Stimulated activated CD8-positive, alpha-beta memory T cell treated with anti-CD3 and anti-CD28 coated beads, Interleukin-4, amount 100 ng/mL, for 1 hour (primary cell): Measurements from ENCODE around the gene RNF121.

Experiments
- DNase-seq, 2 donors: peaks; one replicate each; pipeline ENCODE4 v3.0.0-alpha.2; 2020; ENCODE audit warnings: low read depth in 2 of 2, low spot score in 1 of 2

RNF121 gene

DNA sequence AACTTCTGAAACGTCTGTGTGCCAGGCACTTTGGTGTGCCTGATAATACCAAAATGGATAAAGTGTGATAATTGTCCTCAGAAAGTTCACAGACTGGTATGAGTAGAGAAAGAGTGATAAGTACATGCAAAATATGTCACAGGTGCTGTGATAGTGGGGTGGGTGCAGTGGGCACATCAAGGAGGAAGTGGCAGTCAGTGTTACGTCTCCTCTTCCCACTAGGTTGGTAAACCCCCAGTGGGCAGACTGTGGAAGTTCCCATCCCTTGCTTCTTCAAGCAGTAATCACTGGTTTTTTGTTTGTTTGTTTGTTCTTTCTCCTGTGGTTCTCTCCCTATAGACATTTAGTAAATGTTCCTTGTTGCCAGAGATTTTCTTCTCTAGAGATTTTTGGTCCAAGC, 5.4 kb downstream of the RNF121 start:
- DNase-seq = no peak

DNA sequence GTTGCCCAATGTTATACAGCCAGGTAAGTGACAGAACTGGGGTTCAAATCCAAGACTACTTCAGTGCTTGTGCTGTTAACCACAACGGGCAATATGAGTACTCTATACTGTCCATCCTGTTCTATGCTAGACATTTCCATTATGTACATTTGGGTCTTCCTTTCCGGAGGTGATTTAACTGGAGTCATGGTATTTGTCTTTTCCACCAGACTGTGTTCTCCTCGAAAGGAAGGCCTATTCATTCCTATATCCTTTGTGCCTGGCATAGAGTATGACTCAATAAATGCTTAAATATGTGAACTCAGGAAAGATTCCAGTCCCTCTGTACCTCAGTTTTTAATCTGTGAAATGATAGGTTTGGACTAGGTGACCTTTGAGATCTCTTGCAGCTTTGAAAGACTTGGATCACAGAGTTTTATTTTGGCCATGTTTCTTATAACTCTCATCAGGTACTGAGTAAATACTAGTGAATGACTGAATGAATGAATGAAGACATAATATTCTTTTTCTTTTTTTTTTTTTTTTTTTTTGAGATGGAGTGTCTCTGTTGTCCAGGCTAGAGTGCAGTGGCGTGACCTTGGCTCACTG, 6.6 kb downstream of the RNF121 start:
- no peak for DNase-seq

DNA sequence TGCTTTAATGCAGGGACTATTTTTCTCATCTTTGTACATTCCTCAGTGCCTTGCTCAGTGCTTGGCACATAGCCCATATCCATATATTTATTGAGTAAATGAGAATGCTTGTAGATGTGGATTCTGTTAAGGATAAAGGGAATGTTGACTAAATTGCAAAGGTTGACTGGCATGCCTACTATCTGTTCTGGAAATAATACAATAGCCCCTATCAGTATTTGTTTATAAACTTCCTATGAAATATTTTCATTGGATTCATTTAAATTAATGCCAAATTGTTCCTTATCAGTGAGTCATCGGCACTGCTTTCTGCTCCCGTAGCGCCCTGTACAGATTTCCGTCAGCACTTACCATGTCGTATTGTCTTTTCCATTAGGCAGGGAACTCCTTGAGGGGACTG, 8.0 kb downstream of the RNF121 start:
- DNase-seq = no peak

DNA sequence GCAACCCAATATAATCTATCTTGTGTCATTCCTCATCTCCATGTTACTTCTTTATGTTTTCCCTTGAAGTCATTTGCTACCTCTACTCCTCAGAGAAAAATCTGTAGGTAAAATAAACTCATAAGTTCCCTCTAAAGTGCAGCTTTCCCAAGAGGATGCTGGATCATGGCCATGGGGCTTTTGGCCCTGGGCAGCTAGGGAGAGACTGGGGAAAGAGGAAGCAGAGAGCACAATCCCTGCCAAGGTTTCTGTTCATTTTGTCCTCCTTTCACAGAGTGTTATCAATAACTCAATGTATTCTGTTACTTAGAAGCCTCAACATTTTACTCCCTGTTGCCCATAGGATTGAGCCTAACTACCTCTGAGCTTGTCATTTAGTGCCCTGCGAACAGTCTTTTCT, 9.0 kb downstream of the RNF121 start:
- DNase-seq = no peak

DNA sequence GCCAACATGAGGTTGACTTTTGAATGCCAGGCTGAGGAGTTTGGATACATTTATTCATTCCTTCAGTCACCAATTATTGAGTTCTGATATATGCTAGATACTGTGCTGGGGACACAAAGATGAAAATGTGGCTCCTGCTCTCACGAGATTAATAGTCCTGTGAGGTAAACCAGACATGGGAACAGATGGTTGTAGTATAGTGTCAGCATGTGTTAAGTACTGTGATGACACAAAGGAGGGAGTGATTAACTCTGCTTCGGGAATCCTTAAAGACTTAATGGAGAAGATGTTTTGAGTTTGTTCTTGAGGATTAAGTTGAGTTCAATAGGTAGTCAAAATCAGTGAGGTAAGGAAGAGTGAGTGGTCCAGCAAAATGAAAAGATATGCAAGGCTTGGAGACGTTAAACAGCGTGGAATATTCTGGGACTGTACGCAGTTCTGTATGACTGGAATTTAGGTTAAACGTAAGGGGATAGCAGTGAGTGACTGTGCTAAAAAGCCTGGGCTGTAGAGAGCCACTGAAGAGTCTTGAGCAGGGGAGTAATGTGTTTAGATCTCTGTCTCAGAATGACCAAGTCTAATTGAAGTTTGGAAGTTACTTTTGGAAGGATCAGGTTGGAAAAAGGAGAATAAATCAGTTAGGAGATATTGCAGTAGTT, 11.8 kb downstream of the RNF121 start:
- DNase-seq = no peak

DNA sequence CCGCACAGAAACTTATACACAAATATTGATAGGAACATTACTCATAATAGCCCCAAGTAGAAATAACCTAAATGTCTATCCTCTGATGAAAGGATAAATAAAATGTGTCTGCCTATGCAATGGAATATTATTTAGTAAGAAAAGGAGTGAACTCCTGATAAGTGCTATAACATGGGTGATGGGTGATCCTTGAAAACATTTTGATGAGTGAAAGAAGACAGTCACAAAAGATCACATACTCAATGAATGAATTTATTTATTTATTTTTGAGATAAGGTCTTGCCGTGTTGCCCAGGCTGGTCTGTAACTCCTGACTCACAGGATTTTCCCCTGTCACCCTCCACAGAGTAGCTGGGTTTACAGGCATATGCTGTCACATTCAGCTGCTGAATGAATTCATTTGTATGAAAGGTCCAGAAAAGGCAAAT, 17.3 kb downstream of the RNF121 start:
- no peak for DNase-seq

DNA sequence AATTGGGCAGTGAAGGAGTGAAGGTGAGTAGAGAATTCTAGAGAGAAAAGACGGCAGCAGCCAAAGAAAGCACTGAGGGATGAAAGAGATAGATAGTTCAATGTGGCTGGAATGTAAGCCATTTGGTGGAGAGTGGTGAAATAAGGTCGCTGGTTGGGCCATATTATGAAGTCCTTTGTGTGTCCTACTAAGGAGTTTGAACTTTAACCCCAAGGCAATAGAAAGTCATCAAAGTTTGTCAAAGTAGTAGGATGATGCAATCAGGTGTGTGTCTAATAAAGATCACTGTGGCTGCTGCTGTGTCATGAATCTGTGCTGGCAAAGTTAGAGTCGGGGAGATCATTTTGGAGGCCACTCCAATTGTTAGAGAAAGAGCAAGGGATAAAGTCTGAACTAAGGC, 18.7 kb downstream of the RNF121 start:
- DNase-seq = no peak

DNA sequence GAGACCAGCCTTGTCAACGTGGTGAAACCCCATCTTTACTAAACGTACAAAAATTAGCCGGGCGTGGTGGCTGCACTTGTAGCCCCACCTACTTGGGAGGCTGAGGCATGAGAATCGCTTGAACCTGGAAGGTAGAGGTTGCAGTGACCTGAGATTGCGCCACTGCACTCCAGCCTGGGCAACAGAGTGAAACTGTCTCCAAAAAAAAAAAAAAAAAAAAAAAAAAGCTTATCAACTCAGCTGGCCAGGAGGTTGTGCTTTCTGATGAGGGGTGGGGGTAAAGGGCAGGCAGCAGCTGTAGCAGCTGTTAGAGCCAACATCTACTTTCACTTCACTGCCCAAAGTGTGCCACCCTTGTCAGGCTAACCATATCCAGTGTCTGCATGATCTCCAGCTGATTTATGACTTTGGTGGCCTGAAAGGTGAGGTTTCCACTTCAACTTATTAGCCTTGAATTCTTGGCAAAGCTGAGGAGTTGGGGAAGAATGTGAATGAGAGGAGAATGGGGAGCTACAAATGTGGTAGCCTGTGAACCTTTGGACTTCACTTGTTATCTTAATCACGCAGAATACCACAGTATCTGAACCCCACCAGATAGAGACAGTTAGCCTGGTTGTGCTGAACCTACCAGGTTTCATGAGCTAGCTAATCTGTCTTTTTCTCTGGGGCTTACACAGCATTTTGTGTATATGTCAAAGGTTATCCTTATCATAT, 19.6 kb downstream of the RNF121 start:
- DNase-seq = no peak

DNA sequence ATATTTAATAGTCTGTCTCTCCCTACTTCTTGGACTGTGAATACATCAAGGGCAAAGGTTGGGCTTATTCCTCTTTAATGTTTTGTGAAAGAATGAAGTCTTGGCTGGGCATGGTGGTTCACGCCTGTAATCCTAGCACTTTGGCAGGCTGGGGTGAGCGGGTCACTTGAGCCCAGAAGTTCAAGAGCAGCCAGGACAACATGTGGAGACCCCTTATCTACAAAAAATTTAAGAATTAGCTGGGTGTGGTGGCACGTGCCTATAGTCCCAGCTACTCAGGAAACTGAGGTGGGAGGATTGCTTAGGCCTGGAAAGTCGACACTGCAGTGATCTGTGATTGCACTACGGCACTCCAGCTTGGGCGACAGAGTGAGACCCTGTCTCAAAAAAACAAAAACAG, 20.2 kb downstream of the RNF121 start:
- no peak for DNase-seq

DNA sequence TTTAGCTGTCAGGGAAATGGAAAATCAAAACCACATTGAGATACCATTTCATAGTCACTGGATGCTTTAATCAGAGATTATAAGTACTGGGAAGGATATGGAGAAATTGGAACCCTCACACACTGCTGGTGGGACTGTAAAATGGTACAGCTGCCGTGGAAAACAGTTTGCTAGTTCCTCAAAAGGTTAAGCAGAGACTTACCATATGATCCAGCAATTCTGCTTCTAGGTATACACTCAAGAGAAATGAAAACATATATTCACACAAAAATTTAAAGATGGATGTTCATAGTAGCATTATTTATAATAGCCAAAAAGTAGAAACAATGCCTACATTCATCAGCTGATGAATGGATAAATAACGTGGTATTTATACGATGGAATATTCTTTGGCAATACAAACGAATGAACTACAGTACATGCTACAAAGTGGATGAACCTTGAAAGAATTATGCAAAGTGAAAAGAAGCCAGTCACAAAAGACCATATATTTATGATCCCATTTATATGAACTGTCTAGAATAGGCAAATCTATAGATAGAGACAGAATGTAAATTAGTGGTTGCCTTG, 23.0 kb downstream of the RNF121 start:
- DNase-seq = no peak

DNA sequence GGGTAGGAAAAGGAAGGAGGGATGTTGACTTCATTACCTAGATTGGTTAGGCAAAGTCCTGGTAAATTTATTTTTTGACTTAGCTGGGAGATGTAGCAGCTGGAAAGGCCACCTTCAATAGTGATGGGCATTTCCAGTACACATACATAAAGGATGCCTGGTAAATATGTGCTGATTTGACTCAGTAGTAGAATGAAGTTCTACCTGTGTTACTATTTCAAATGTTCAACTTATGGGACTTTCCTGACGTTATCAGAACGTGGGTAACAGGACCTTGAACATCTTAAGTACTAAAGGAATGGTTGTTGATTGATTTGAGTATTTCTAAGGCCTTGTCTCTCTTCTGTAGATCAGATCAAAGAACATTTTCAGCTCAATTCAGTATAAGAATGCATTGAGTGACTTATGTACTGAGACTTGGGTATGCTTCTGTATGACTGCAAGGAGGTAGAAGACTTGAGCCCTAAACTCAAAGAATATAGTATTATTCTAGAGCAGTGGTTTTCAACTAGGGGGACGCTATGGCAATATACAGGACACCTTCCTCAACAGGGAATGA, 27.1 kb downstream of the RNF121 start:
- no peak for DNase-seq

DNA sequence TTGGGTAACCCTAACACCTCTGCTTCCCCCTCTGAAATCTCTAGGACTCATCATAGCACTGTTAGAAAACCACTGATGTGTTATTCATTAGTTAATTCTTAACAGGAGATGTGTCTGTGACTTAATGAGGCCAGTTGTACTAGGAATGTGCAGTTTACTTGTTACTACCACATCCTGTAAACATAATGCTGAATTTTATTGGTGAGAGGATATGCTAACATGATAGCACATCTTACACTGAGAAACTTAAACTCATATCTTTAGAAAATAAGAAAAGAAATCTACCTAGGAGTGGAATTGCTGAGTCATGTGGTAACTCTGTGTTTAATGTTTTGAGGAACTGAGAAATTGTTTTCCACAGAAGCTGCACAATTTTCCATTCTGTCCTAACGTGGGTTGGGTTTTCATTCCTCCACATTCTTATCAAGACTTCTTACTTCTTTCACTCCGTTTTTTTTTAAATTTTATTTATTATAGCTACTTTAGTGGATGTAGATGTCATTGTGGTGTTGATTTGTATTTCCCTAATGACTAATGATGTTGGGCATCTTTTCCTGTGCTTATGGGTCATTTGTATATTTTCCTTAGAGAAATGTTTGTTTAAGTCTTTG, 33.7 kb downstream of the RNF121 start:
- DNase-seq = no peak

DNA sequence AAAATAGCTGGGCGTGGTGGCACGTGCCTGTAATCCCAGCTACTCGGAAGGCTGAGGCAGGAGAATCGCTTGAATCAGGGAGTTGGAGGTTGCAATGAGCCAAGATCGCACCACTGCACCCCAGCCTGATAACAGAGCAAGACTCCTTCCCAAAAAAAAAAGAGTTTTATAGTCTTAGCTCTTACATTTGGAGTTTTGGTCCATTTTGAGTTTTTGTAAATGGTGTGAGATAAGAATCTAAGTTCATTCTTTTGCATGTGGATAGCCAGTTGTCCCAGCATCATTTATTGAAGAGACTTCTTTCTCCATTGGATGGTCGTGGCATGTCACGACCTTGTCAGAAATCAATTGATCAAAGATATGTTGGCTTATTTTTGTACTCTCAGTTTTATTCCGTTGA, 34.6 kb downstream of the RNF121 start:
- no peak for DNase-seq

DNA sequence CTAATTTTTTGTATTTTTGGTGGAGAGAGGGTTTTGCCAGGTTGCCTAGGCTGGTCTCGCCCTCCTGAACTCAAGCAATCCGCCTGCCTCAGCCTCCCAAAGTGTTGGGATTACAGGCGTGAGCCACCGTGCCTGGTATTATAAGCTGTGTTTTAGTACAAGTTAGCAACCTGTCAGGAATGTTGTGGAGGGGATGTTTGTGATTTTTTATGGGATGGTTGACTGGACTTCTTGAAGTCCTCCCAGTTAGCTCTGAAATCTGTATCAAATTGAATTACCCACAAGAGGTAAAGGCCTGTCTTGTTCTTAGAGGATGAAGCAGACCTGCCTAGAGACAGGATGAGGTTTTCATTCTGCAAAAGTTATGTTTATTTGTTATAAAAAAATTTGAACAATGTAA, 35.8 kb downstream of the RNF121 start:
- DNase-seq = no peak

DNA sequence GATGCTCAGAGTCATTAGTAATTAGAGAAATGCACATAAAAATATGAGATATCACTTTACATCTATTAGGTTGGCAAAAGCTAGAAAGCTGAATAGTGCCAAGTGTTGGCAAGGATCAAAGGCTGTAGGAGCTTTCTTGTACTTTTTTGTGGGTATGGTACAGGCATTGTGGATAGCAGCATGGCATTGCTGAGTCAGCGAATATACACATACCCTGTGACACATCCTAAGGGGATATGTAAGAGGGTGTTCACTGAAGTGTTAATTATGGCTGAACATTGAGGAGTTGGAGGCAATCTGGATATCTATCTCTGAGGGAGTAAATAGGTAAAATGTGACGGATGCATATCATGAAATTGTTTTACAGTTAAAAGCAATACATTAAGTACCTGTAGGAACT, 42.8 kb downstream of the RNF121 start:
- no peak for DNase-seq

DNA sequence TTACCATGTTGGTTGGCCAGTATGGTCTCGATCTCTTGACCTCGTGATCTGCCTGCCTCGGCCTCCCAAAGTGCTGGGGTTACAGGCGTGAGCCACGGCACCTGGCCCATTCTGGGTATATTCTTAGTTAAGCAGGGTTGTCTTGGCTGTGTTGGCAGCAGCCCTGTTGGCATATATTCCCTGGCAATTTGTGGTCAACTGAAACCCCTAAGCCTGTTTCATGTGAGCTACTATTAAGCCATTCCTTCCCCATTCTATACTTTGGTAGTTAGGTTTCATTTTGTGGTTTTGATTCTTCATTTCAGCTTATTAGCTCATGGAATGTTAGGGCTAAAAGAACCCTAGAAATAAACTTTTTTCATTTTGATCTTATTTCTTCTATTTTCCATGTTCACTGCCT, 47.7 kb downstream of the RNF121 start:
- DNase-seq = no peak

DNA sequence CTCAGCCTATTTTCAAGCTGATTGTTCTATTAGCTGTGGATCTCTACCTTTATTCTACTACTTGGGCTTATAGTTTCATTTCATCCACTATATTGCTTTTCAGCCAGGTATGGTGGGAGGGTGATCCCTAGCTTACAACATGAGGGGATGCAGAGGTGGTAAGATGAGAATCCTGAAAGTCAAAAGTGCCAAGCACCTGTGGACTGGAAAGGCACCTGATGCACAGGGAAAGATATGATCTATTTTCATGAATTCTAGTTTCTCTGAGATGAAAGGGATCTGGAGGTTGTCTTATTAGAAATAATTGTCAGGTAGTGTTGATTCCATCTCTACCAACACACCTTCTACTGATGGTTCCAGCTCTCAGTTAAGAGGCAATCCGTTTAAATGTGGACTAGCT, 48.2 kb downstream of the RNF121 start:
- DNase-seq = no peak

DNA sequence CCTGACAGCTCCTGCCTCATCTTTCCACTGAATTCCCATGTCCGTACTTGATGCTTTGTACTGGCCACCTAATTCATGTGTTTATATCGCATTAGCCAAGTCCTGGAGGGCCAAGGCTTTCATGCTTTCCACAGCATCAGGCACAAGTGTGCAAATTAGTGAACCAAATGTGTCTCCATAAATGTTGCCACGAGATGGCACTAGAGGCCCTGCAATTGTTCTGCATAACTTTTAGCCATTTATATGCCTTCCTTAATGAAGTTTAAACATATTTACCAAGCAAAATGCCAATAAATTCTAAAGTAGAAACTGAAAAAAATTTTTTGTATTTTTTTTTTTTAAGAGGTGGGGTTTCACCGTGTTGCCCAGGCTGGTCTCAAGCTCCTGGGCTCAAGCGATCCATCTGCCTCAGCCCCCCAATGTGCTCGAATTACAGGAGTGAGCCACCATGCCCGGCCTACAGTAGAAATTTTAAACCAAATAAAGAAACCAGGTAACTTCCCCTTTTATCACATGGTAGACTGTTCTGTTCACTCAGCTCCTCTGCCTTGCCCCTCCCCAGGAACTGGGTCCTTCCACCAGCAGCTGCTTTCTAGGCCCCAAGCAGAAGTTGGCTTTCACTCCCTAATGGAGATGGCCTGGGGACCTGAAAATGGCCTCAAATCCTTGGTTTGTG, 49.0 kb downstream of the RNF121 start:
- peak in 1 of 2 donors; percentile 39 for DNase-seq

DNA sequence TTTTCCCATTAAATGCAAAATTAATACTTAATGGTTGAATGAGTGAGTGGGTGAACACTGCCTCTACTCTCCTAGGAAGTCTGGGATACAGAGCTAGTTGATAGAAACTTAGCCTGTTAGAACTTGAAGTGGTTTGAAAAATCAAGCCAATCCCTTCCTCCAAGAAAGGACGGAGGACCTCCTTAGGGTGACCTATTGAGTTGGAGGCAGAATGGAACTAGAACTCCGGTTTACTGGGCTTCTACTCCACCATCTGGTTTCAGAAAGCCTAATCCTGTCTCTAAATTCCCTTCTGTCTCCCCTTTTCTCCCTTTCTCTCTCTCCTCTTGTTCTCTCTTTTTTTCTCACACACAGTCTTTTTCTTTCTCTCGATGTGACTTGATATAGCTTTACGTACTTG, 50.2 kb downstream of the RNF121 start:
- no peak for DNase-seq

DNA sequence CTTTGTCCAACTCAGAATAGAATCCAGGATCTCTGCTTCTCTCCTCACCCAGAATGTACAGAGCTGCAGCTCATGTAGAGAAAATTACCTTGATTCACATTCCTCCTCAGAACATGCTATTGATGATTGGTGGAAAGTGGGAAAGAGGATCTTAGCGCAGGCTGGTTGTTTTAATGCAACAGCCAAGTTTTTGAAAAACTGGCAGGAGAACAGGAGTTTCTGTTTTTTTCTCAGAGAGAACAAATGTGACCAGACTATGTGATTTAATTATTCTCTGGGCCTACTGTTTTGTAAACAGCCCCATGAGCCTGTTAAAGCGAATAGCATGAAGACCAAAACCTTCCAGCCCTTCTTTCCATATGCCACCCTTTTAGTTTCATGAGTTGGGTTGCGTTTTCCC, 50.8 kb downstream of the RNF121 start:
- DNase-seq = no peak

DNA sequence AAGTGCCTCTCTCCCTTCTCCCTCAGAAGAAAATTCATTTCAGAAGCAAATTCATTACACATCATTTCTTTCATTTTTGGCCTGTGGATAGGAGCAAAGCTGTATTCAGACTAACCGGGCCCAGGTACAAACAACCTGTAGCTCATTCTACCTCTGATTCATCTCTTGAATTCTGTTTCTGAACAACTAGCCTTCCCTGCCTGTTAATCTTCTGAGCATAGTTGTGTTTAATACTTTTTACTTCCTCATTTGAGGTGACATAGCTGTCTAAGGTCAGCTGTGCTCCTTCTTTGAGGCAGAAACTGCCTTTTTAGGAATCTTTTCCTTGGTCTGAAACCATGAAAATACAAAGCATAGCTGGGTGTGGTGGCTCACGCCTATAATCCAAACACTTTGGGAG, 57.3 kb downstream of the RNF121 start:
- DNase-seq = no peak
